K562 (cell line): ENCODE data around the gene MAPK8IP1. TPM values are rescaled to one million over a fixed set of nuclear protein-coding genes. Genes with fewer than 3 reads are reported as not detected.
A peak's percentile ranks its signal among the peaks of the same experiment; 100 is the strongest.

Experiments
- BMI1 ChIP-seq: fragments of 150-350 bp; IDR thresholded peaks from 2 replicates; pipeline ENCODE4 v1.6.1; 2014; ENCODE audit warnings: low read length
- CTBP1 ChIP-seq: fragments of 450-650 bp; IDR thresholded peaks from 2 replicates; pipeline ENCODE4 v1.6.1; 2016; ENCODE audit warnings: borderline replicate concordance
- E2F4 ChIP-seq: sonication (generic); formaldehyde crosslinking; IDR thresholded peaks from 2 replicates; pipeline ENCODE4 v1.8.0; 2022; ENCODE audit warnings: mild to moderate bottlenecking, low read depth, missing genetic modification reagents
- HNRNPL ChIP-seq: fragments of 200-400 bp; formaldehyde crosslinking; IDR thresholded peaks from 2 replicates; pipeline ENCODE4 v1.6.1; 2017; ENCODE audit warnings: low read depth, mild to moderate bottlenecking, low read length
- PCBP1 ChIP-seq: fragments of 200-400 bp; formaldehyde crosslinking; IDR thresholded peaks from 2 replicates; pipeline ENCODE4 v1.6.1; 2018; ENCODE audit warnings: mild to moderate bottlenecking, low read depth, low read length; ENCODE audit not compliant: poor library complexity, severe bottlenecking
- PRPF4 ChIP-seq: fragments of 200-400 bp; formaldehyde crosslinking; IDR thresholded peaks from one replicate; pipeline ENCODE4 v1.6.1; 2017; ENCODE audit warnings: low read length, low read depth, mild to moderate bottlenecking; ENCODE audit not compliant: insufficient read depth, poor library complexity, severe bottlenecking
- PTTG1 ChIP-seq: fragments of 450-650 bp; IDR thresholded peaks from 2 replicates; pipeline ENCODE4 v1.6.1; 2016; ENCODE audit warnings: low read depth, mild to moderate bottlenecking, missing genetic modification characterization, missing compliant biosample characterization
- SNRNP70 ChIP-seq: fragments of 200-400 bp; formaldehyde crosslinking; optimal IDR thresholded peaks from 2 replicates; pipeline ENCODE3; 2017; ENCODE audit warnings: low read depth, low read length
- TCF7L2 ChIP-seq: fragments of 150-350 bp; IDR thresholded peaks from 2 replicates; pipeline ENCODE4 v1.6.1; 2016; ENCODE audit warnings: low read depth, mild to moderate bottlenecking, low read length, moderate library complexity
- TFAP4 ChIP-seq: sonication (generic); formaldehyde crosslinking; IDR thresholded peaks from 2 replicates; pipeline ENCODE4 v1.8.0; 2022; ENCODE audit warnings: missing genetic modification reagents, mild to moderate bottlenecking, moderate library complexity, borderline replicate concordance
- TRIM28 ChIP-seq: fragments of 450-650 bp; IDR thresholded peaks from 2 replicates; pipeline ENCODE4 v1.6.1; 2017
- XRCC4 ChIP-seq: IDR thresholded peaks from one replicate; pipeline ENCODE4 v1.6.1; 2011; ENCODE audit not compliant: insufficient read depth, insufficient read length; ENCODE audit errors: extremely low read depth
- YBX1 ChIP-seq: fragments of 450-650 bp; IDR thresholded peaks from 2 replicates; pipeline ENCODE4 v1.7.1; 2016; ENCODE audit warnings: mild to moderate bottlenecking
- ZNF717 ChIP-seq: fragments of 250-450 bp; sonication (Bioruptor Pico); IDR thresholded peaks from 2 replicates; pipeline ENCODE4 v1.5.0; 2021
- polyA plus RNA-seq, 8 experiments: library from polyadenylated mRNA; depleted of rRNA in 4 of 8; stranded (reverse) in 5 of 8; unstranded in 3 of 8; fragments of >200 nt; fragmentation: Nextera tagmentation in 2 of 8; fragmentation: Illumina TruSeq in 1 of 8; extraction: Ambion mirVana in 2 of 8; extraction: Trizol in 1 of 8; gene quantifications; 2 replicates each; pipeline versions ENCODE4 v1.2.1 to v1.2.3, GENCODE V29; 2011 to 2014; ENCODE audit warnings: inconsistent platforms in 1 of 8, missing spikeins in 1 of 8
- total RNA-seq, 7 experiments: library from RNA; depleted of rRNA in 6 of 7; stranded (reverse); fragments of >200 nt in 6 of 7; fragmentation: Illumina TruSeq in 2 of 7; extraction: Trizol in 2 of 7; gene quantifications; 2 replicates each; pipeline versions ENCODE4 v1.2.1 to v1.2.3, GENCODE V29; 2011 to 2021; ENCODE audit warnings: low replicate concordance in 1 of 7

MAPK8IP1 gene
- total and polyA plus RNA-seq, 9 of the 15 experiments (the other 6 are each of a cell fraction or from before 2014, with no cell fraction given) = 0.13 to 6.9 (median 2.5) TPM

GRCh38 chr11:45922425-45923082, 37.1 kb downstream of the MAPK8IP1 start, which contains the start of gene LARGE2 (continued):
- no peak for TF ChIP-seq E2F4
- no peak for TF ChIP-seq BMI1
- no peak for TF ChIP-seq HNRNPL
- no peak for TF ChIP-seq TCF7L2
- no peak for TF ChIP-seq ZNF717 (CRISPR knock-in tag)
- no peak for TF ChIP-seq YBX1
- peak; percentile 94 for TF ChIP-seq TFAP4 (CRISPR knock-in tag)
- no peak for TF ChIP-seq PTTG1
- TF ChIP-seq CTBP1 = peak; percentile 33; the same call in 1 of the 2 replicates
- TF ChIP-seq TRIM28 = no peak
- no peak for TF ChIP-seq XRCC4
- peak; percentile 19 for TF ChIP-seq PCBP1
- TF ChIP-seq SNRNP70 = no peak
- peak; percentile 30 for TF ChIP-seq PRPF4
